Activated CD4-positive, alpha-beta T cell treated with anti-CD3 and anti-CD28 coated beads for 4 hours (primary cell): ENCODE measurements around the gene ABL1.
"Not testable (repeated sequence)": the region's sequence is repeated elsewhere in the genome, so short reads cannot be mapped to it uniquely, and the experiment has no call there.

Experiments used
- DNase-seq, 2 donors: peaks; one replicate each; pipeline ENCODE4 v3.0.0-alpha.2; 2020

The ABL1 gene

DNA sequence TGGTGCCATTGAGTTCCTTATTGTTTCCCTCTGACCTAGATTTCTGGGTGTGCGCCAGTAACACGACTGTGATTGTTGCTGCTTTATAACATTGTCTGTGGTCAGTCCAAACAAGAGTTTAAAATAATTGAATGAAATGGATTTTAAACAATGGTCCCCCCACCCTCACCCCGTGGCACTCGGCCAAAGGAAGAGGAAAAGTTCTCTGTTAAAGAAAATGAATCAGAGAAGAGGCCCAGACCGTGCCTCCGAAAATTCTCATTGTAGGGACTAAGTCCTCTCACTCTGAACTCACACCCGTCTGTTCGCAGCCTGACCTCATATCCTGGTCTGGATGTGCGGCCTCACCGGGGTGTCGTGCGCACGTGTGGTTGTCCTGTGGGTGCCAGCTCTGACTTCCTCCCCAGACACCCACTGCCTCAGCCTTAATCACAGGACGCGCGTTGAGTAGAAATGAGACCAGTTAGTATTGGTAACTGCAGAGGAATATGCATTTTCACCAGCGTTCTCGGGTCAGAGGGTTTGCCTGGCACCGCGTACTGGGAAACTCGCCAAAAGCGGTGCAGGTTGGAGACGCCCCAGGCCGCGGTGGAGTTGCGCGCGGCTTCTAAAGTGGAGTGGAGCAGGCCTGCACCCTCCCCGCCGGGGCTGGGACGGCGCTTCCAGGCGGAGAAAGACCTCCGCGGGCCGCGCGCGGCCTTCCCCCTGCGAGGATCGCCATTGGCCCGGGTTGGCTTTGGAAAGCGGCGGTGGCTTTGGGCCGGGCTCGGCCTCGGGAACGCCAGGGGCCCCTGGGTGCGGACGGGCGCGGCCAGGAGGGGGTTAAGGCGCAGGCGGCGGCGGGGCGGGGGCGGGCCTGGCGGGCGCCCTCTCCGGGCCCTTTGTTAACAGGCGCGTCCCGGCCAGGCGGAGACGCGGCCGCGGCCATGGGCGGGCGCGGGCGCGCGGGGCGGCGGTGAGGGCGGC is at the start of gene ABL1:
ABL1 (plus strand) TSS at position 884 of the 966 bp plus-strand sequence. CDS start 193 bp downstream, outside the sequence.
- peak; percentile 29 to 38 for DNase-seq

GRCh38 chr9:130785940-130786508 is 49.0 kb upstream of the ABL1 start:
- DNase-seq = no peak

DNA sequence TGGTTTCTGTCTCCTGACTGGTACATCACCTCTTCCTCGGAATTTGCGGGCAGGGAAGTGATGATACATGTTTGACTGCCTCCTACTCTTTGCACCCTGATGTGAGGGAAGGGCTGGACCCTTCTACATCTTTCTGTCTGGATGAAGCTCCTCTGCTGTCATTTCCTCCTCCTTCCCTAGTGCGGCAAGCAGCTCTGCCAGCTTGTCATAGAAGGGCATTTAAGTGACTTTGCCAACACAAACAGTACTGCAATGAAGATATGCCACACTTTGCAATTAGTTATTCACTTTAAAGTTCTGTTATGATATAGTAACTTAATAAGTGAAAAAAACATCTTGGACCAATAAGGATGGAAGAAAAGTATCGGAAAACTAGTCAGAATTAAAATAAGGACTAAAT is 48.5 kb upstream of the ABL1 start:
- DNase-seq = no peak

- DNase-seq = no peak
These were observed 45.0 kb upstream of the ABL1 start for GRCh38 chr9:130789747-130790672.

- no peak for DNase-seq
These were observed 43.7 kb upstream of the ABL1 start for GRCh38 chr9:130791303-130791894.

GRCh38 chr9:130793589-130793988 is 41.5 kb upstream of the ABL1 start:
- no peak for DNase-seq

DNA sequence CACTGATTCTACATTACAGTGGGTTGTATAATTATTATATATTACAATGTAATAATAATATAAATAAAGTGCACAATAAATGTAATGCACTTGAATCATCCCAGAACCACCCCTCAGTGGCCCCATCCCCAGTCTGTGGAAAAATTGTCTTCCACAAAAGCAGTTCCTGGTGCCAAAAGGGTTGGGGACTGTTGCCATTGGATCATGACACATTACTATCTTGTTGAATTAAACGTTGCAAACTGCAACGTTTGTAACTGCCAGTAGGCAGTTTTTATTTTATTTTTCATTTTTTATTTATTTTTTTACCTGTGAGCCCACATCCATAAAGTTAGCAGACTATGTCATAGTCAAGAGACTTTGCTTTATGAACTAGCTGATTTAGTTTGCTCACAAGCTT is 41.0 kb upstream of the ABL1 start:
- not testable (repeated sequence) for DNase-seq

GRCh38 chr9:130794423-130794822 is 40.6 kb upstream of the ABL1 start:
- DNase-seq = not testable (repeated sequence)

DNA sequence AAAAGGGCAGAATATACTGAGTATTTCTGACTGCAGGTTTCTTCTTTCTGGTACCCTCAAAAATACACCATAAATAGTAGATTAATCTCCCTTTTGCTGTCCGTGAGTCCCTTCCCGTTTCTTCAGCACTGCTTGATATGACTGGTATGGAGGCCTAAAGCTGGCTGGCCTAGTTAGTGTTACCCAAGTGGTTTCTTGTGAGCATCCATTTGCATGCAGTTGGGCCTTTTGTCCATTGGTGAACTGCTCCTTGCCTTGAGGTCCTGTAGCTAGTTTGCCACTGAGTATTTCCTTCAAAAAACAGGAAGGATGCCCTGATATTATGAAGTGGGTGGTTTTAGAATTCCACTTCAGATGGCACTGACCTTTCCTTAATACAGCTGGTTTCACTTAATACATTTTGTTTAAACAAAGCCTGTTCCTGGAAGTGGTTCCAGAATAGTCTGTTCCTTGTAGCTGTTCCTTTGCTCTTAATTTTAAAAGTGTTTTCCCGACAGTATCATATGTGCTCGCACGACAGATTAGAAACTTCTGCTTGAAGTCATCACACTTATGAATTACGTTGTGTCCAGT is 40.0 kb upstream of the ABL1 start:
- no peak for DNase-seq

DNA sequence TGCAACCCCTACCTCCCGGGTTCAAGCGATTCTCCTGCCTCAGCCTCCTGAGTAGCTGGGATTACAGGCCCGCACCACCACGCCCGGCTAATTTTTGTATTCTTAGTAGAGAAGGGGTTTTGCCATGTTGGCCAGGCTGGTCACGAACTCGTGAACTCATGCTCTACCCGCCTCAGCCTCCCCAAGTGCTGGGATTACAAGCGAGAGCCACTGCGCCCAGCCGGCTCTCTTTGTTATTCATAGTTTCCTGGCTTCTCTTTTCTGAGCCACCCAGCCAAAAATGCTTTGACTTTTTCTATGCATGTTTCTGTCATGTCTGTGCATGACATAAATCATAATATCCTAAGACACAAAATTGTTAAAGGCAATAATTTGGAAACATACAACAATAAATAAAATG is 31.9 kb upstream of the ABL1 start:
- not testable (repeated sequence) for DNase-seq

GRCh38 chr9:130805510-130806326 is 29.3 kb upstream of the ABL1 start:
- DNase-seq = no peak

GRCh38 chr9:130806327-130806716 is 28.7 kb upstream of the ABL1 start:
- no peak for DNase-seq

- DNase-seq = no peak
These were observed 24.4 kb upstream of the ABL1 start for GRCh38 chr9:130810609-130811136.

- DNase-seq = no peak
These were observed 19.7 kb upstream of the ABL1 start for GRCh38 chr9:130815242-130815808.

DNA sequence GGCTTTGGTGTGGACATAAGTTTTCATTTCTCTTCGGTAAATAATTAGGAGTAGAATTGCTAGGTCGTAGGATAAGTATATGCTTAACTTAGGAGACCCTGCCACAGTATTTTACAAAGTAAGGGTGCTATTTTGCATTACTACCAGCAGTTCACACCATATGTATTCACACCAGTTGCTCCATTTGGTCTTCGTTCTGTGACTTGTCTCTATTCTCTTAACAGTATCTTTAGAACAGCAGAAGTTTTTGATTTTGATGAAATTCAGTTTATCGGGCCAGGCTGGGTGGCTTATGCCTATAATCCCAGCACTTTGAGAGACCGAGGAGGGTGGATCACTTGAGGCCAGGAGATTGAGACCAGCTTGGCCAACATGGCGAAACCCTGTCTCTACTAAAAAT is 17.1 kb upstream of the ABL1 start:
- DNase-seq = no peak

GRCh38 chr9:130820135-130820738 is 14.8 kb upstream of the ABL1 start:
- DNase-seq = no peak

DNA sequence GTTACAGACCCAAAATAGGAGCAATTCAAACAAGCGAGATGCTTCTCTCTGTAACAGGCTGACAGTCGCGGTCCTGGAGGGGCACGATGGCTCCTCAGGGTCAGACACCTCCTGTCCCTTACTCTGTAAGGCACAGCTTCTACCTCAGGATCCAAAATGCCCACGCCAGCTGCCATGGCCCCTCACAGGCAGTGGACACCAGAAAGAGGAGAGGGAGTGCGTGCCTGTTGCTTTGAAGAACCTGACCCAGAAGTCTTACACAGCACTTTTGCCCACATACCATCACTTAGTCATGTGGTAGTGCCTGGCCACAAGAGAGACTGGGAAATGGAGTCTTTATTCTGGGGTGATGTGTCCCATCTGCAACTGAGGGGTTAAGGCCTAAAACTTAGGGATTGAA is 11.6 kb upstream of the ABL1 start:
- no peak for DNase-seq

DNA sequence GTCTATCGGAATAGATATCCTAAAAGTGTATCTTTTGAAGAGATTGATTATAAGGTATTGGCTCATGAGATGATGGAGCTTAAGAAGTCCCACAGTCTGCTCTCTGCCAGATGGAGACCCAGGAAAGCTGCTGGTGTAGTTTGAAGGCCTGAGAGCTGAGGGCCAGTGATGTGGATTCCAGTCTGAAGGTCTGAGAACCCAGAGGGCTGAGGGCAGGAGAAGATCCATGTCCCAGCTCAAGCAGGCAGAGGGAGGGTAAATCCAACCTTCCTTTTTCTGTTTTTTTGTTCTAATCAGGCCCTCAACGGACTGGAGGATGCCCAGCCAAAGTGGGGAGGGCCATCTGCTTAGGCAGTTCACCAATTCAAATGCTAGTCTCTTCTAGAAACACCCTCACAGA is 11.0 kb upstream of the ABL1 start:
- no peak for DNase-seq

DNA sequence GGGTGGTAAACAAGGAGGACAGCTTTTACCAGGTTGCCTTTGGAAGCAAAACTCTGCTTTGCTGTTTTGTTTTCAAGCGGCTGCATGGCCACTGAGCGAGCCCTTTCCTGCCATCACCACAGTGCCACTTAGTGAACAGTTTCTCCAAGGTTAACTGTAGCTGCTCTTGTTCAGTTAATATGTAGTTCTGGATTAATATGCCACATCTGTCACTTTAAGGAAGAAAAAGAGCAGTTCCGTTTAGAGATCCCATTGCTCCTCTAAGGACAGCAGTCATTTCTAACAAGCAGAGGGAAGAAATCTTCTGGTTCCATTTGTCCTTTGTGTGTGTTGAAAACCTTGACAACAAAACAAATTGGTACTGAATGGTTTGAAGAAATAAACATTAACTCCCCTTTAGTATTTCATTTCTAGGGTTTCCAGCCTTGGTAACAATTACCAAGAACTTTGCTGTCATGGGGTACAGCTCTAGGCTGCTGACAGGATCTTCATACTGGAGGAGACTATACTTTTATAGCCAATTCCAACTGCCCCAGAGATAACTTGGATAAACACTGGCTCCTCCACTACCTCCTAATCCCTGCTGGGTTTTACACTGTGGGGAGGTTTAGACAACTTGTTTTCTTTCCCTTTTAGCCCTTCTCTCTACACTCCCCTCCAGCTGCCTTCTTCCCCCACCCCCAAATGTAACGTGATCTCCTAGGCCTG is 10.3 kb upstream of the ABL1 start:
- no peak for DNase-seq

- no peak for DNase-seq
These were observed 9.8 kb upstream of the ABL1 start for GRCh38 chr9:130825351-130825651.
